Natural killer cell (primary cell): ENCODE measurements around the gene NR0B1. TPM values are rescaled to one million over a fixed set of nuclear protein-coding genes. Genes with fewer than 3 reads are reported as not detected.

ENCODE experiments used
- ATAC-seq, 3 donors: fragments of 150-1000 bp in 2 of 3; fragments of 200-7000 bp in 1 of 3; cut with Tn5 transposase; 1 replicate in 1 of 3; 2 replicates in 2 of 3; pipeline ENCODE4 v1.10.0; 2021; ENCODE audit warnings: mild to moderate bottlenecking in 2 of 3, moderate library complexity in 2 of 3
- DNase-seq, 2 donors: peaks; one replicate each; pipeline versions ENCODE4 v3.0.0 to v3.0.0-alpha.2; 2013 to 2021; ENCODE audit warnings: mixed read lengths in 1 of 2
- H3K27ac ChIP-seq: one replicate; pipeline ENCODE4 v1.5.1; 2013; ENCODE audit warnings: mild to moderate bottlenecking, low read length
- H3K27me3 ChIP-seq: one replicate; pipeline ENCODE4 v1.6.1; 2013; ENCODE audit warnings: low read length; ENCODE audit not compliant: control insufficient read depth, insufficient read depth
- H3K36me3 ChIP-seq: one replicate; pipeline ENCODE4 v1.6.1; 2013; ENCODE audit warnings: low read length; ENCODE audit not compliant: control insufficient read depth, insufficient read depth
- H3K4me1 ChIP-seq: one replicate; pipeline ENCODE4 v1.6.1; 2013; ENCODE audit warnings: low read length; ENCODE audit not compliant: control insufficient read depth, insufficient read depth
- H3K4me3 ChIP-seq: one replicate; pipeline ENCODE4 v1.5.1; 2013; ENCODE audit warnings: low read length
- H3K9me3 ChIP-seq: one replicate; pipeline ENCODE4 v1.6.1; 2013; ENCODE audit warnings: low read length; ENCODE audit not compliant: control insufficient read depth, insufficient read depth
- H3K27ac Mint-ChIP-seq, 2 donors: one replicate each; pipeline ENCODE4 v1.8.0; 2022; ENCODE audit warnings: mild to moderate bottlenecking in 2 of 2, mixed read lengths in 2 of 2, moderate library complexity in 1 of 2
- H3K27me3 Mint-ChIP-seq, 2 donors: one replicate each; pipeline ENCODE4 v1.8.0; 2022; ENCODE audit warnings: low read depth in 2 of 2, mixed read lengths in 2 of 2
- H3K36me3 Mint-ChIP-seq: one replicate; pipeline ENCODE4 v1.8.0; 2022; ENCODE audit warnings: mixed read lengths
- H3K4me1 Mint-ChIP-seq, 2 donors: one replicate each; pipeline ENCODE4 v1.8.0; 2022; ENCODE audit warnings: mixed read lengths in 2 of 2
- H3K4me3 Mint-ChIP-seq: one replicate; pipeline ENCODE4 v1.8.0; 2022; ENCODE audit warnings: mild to moderate bottlenecking, moderate library complexity, mixed read lengths
- H3K9me3 Mint-ChIP-seq, 2 donors: one replicate each; pipeline ENCODE4 v1.8.0; 2022; ENCODE audit warnings: mixed read lengths in 2 of 2
- WGBS: methylation state at CpG from one replicate; pipeline ENCODE4 v1.1.7; 2013; ENCODE audit warnings: missing lambda C conversion rate; ENCODE audit not compliant: insufficient coverage; 5-methylcytosine and 5-hydroxymethylcytosine counted together
- intact Hi-C: fragments of 100-400 bp; cut with micrococcal nuclease; formaldehyde crosslinking; loops from one replicate; pipeline ENCODE4 v1.14.2; 2022
- total RNA-seq, 4 donors: library from RNA; stranded (reverse); fragments of 120-200 nt in 1 of 4; gene quantifications; one replicate each; pipeline versions ENCODE4 v1.2.3 to v1.2.4, GENCODE V29; 2013 to 2022
- TF ChIP-seq, protein P1 (sequence below): fragments of 200-600 bp; IDR thresholded peaks from one replicate; pipeline ENCODE4 v1.8.0; 2022; ENCODE audit warnings: antibody characterized with exemption

NR0B1 gene
- total RNA-seq, 3 donors from 2014 or later (not counting 1 experiment from before 2014, with no cell fraction given) = not detected

- TF ChIP-seq, protein P1, sequence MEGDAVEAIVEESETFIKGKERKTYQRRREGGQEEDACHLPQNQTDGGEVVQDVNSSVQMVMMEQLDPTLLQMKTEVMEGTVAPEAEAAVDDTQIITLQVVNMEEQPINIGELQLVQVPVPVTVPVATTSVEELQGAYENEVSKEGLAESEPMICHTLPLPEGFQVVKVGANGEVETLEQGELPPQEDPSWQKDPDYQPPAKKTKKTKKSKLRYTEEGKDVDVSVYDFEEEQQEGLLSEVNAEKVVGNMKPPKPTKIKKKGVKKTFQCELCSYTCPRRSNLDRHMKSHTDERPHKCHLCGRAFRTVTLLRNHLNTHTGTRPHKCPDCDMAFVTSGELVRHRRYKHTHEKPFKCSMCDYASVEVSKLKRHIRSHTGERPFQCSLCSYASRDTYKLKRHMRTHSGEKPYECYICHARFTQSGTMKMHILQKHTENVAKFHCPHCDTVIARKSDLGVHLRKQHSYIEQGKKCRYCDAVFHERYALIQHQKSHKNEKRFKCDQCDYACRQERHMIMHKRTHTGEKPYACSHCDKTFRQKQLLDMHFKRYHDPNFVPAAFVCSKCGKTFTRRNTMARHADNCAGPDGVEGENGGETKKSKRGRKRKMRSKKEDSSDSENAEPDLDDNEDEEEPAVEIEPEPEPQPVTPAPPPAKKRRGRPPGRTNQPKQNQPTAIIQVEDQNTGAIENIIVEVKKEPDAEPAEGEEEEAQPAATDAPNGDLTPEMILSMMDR = no peak
- H3K9me3 ChIP-seq = no peaks in the 10 kb centered on the region
- Mint-ChIP-seq H3K27ac (no peak overlapping the region), H3K4me3 (no peak overlapping the region), H3K27me3 (no peaks in the 10 kb centered on the region), H3K4me1 (no peaks in the 10 kb centered on the region), H3K9me3 (peaks cover 2% of the 10 kb centered on the region in 2 donors), H3K36me3 (no peaks in the 10 kb centered on the region)
- ATAC-seq (no peak), DNase-seq (no peak)
- intact Hi-C loops = no loop called here
- no peaks in the 10 kb centered on the region for H3K36me3 ChIP-seq
- H3K27ac ChIP-seq = no peak overlapping the region
- H3K27me3 ChIP-seq = no peaks in the 10 kb centered on the region
- no CpG with 5 or more reads among the region's 1 CpG for WGBS
- no peak overlapping the region for H3K4me3 ChIP-seq
- no peaks in the 10 kb centered on the region for H3K4me1 ChIP-seq
These were observed 46.4 kb downstream of the NR0B1 start for GRCh38 chrX:30262763-30263162.

- no peak overlapping the region for H3K4me3 ChIP-seq
- no peaks in the 10 kb centered on the region for H3K4me1 ChIP-seq
- H3K9me3 ChIP-seq = no peaks in the 10 kb centered on the region
- Mint-ChIP-seq H3K36me3 (no peaks in the 10 kb centered on the region), H3K9me3 (peaks cover 5 to 7% of the 10 kb centered on the region in 2 donors), H3K27ac (no peak overlapping the region), H3K4me3 (no peak overlapping the region), H3K27me3 (no peaks in the 10 kb centered on the region), H3K4me1 (no peaks in the 10 kb centered on the region)
- intact Hi-C loops = no loop called here
- H3K36me3 ChIP-seq = no peaks in the 10 kb centered on the region
- H3K27me3 ChIP-seq = no peaks in the 10 kb centered on the region
- TF ChIP-seq, protein P1 = no peak
- DNase-seq = no peak
- H3K27ac ChIP-seq = no peak overlapping the region
- no peak for ATAC-seq
These were observed 48.2 kb downstream of the NR0B1 start for GRCh38 chrX:30261012-30261411.

DNA sequence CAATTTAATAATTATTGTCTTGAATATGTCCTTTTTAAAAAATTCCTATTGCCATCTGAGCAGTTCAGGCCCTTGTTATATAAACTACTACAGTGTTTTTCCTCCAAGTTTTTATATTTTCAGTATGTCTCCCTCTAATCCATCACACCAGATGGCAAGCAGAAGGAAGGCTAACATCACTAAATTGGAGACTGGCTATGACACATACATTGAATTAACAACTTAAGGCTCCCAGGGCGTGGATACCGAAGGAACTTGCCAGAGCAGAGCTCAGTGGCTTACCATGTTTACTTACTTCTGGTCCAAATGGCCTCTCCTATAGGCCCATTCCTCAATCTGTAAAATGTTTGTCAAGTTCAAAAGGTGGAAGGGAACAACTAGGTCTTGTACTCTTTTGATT, 49.3 kb downstream of the NR0B1 start:
- Histone ChIP-seq H3K36me3 (no peaks in the 10 kb centered on the region), H3K27ac (no peak overlapping the region), H3K27me3 (no peaks in the 10 kb centered on the region), H3K9me3 (no peaks in the 10 kb centered on the region), H3K4me3 (no peak overlapping the region), H3K4me1 (no peaks in the 10 kb centered on the region)
- ATAC-seq (no peak), DNase-seq (no peak)
- Mint-ChIP-seq H3K27ac (no peak overlapping the region), H3K27me3 (no peaks in the 10 kb centered on the region), H3K4me1 (no peaks in the 10 kb centered on the region), H3K36me3 (no peaks in the 10 kb centered on the region), H3K9me3 (peaks cover 4 to 8% of the 10 kb centered on the region in 2 donors), H3K4me3 (no peak overlapping the region)
- no CpG with 5 or more reads among the region's 2 CpGs for WGBS
- TF ChIP-seq, protein P1 = no peak
- intact Hi-C loops = no loop called here

Other genes starting within 250 kb of the NR0B1 start
- not detected for gene MAGEB2, start 93.8 kb downstream of the NR0B1 start, total RNA-seq
- gene MAGEB3, start 78.7 kb downstream of the NR0B1 start, total RNA-seq = not detected
- not detected for gene MAGEB4, start 67.4 kb downstream of the NR0B1 start, total RNA-seq
- not detected for gene MAGEB1, start 62.2 kb downstream of the NR0B1 start, total RNA-seq